ENCODE data around the gene CMIP. TPM values are rescaled to one million over a fixed set of nuclear protein-coding genes. Genes with fewer than 3 reads are reported as not detected.

The CMIP gene
- total and polyA plus RNA-seq, 3 donors from 2014 or later: 34.9 to 72.5 (median 42.0) TPM

DNA sequence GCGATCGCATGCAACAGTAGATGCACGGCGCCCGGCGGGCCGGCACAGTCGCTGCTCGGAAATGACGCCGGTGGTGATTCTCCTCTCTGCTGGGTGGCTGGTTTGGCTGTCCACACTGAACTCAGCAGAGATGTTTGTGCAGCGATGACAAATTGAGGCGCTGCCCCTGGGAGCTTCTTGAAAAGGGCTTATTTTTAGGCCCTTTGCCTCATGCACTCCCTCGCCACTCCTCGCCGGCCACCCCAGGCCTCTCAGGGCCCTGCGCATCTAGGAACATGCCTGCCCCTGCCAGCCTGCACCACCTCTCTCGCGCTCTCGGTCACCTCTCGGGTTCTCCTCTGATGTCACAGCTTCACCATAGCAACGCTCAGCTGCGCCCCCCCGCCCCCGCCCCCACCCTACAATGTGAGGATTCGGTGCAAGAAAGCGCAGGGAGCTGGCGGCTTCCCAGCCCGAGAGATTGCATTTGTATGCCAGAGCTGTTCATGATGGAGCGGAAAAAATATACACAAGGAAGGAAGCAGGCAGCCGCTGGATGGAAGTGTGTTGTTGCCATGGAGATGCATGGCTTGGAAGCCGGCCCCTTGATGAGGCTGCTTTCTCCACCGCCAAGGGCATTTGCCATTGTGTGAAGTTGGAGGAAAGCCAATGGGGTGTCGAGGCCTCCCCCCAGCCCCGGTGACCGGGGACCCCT, 253.2 kb downstream of the CMIP start:
- Histone ChIP-seq H3K4me3 (no peak overlapping the region), H3K9me3 (no peaks in the 10 kb centered on the region), H3K36me3 (ENCODE audit: low read depth, missing control alignments) (no peaks in the 10 kb centered on the region), H3K4me1 (peaks cover 29% of the 10 kb centered on the region), H3K27me3 (no peaks in the 10 kb centered on the region), H3K27ac (no peak overlapping the region)
- no peak for DNase-seq
- TF ChIP-seq CTCF (IDR thresholded peaks at IDR 0.05): no peak
- TF ChIP-seq POLR2A (IDR thresholded peaks at IDR 0.05): no peak
- WGBS, 2 donors: 89 to 92% methylated on average over 29 to 36 of the region's 36 CpGs
- intact Hi-C loops (cut with DNase I; ENCODE audit: low total_unique reads): loop anchor here (10.0 kb wide), 1 partner anchor 293 kb away; no protein-coding TSS in a partner anchor

DNA sequence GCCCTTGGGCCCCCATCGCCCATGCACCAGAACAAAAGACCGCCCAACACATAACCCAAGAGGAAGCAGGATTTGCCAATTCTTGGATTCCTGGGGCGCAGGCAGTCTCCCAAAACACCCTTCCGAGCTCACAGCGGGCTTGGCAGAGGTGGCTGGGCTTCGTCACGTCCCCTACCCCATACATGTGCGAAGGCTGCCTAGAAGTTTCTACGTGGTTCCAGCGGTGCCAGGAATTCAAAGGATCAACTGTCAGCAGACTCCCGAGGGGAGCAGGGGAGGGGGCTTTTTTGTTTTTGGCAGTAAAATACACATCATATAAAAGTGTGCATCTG, 253.7 kb downstream of the CMIP start:
- intact Hi-C loops (cut with DNase I; ENCODE audit: low total_unique reads): loop anchor here (10.0 kb wide), 1 partner anchor 293 kb away; no protein-coding TSS in a partner anchor
- H3K27me3 ChIP-seq: no peaks in the 10 kb centered on the region
- H3K27ac ChIP-seq: no peak overlapping the region
- peaks cover 30% of the 10 kb centered on the region for H3K4me1 ChIP-seq
- no peaks in the 10 kb centered on the region for H3K36me3 ChIP-seq (ENCODE audit: low read depth, missing control alignments)
- TF ChIP-seq CTCF (IDR thresholded peaks at IDR 0.05) (no peak), POLR2A (IDR thresholded peaks at IDR 0.05) (no peak)
- WGBS, 2 donors: 88 to 94% methylated on average over 10 to 11 of the region's 11 CpGs
- no peaks in the 10 kb centered on the region for H3K9me3 ChIP-seq
- no peak for DNase-seq
- H3K4me3 ChIP-seq: no peak overlapping the region

DNA sequence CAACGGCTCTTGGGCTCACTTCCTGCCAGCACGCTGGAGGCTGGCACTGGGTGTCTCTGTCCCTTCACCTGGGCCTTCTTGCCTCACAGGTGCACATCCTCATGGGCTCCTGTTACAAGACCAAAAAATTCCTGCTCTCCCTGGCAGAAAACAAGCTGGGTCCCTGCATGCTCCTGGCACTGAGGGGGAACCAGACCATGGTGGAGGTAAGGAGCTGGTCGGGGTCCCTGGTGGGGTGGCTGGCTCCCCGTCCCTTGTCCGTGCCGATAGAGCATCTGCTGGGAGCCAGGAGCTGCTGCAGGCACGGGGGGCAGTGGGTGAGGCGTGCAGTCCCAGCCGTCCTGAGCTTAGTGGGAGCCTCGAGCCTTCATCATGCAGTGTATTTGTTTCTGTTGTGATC, 255.0 kb downstream of the CMIP start:
- intact Hi-C loops (cut with DNase I; ENCODE audit: low total_unique reads): loop anchor here (10.0 kb wide), 1 partner anchor 295 kb away; no protein-coding TSS in a partner anchor
- H3K4me1 ChIP-seq: peaks cover 21% of the 10 kb centered on the region
- TF ChIP-seq CTCF (IDR thresholded peaks at IDR 0.05) (no peak), POLR2A (IDR thresholded peaks at IDR 0.05) (no peak)
- 85 to 95% methylated on average over 9 to 10 of the region's 10 CpGs for WGBS, 2 donors
- H3K27me3 ChIP-seq: no peaks in the 10 kb centered on the region
- H3K4me3 ChIP-seq: no peak overlapping the region
- no peak for DNase-seq
- no peaks in the 10 kb centered on the region for H3K36me3 ChIP-seq (ENCODE audit: low read depth, missing control alignments)
- no peaks in the 10 kb centered on the region for H3K9me3 ChIP-seq
- H3K27ac ChIP-seq: no peak overlapping the region

DNA sequence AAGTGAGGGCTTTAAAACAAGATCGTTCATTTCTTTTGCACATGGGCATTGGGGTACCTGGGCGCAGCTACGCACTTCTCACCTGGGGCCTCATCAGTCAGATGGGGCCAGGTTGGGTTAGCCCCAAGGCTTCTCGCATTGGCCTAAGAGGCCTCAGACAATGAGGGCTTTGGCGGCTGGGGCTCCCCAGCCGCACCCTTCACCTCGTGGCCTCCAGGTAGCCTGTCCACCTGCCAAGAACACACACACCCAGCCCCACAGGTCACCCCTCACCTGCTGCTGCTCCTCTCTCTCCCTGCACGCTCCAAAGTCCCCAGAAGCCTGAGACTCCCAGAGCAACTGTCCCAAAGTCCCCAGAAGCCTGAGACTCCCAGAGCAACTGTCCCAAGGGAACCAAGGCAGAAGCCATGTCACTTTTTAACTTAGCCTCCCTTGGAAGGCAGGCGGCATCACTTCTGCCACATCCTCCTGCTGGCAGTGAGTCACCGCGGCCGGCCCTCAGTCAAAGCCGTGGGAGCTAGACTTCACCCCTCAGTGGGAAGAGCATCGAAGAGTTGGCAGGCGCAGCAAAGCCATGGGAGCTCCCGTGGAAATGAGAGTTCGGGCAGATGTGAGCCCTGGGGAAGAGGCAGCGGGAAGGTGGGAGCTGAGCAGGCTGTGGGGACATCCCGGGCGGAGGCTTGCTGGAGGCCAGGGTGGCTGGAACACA, 255.6 kb downstream of the CMIP start:
- H3K4me3 ChIP-seq: no peak overlapping the region
- no peaks in the 10 kb centered on the region for H3K27me3 ChIP-seq
- H3K36me3 ChIP-seq (ENCODE audit: low read depth, missing control alignments): no peaks in the 10 kb centered on the region
- no peak for DNase-seq
- WGBS, 2 donors: 86 to 96% methylated on average over 14 to 20 of the region's 20 CpGs
- TF ChIP-seq CTCF (IDR thresholded peaks at IDR 0.05): no peak
- no peak for TF ChIP-seq POLR2A (IDR thresholded peaks at IDR 0.05)
- H3K27ac ChIP-seq: no peak overlapping the region
- no peaks in the 10 kb centered on the region for H3K9me3 ChIP-seq
- peaks cover 16% of the 10 kb centered on the region for H3K4me1 ChIP-seq
- intact Hi-C loops (cut with DNase I; ENCODE audit: low total_unique reads): no loop called here
